ENCODE measurements around the gene KRTAP10-3.
"Not testable (repeated sequence)": the region's sequence is repeated elsewhere in the genome, so short reads cannot be mapped to it uniquely, and the experiment has no call there.

Gene KRTAP10-3

DNA sequence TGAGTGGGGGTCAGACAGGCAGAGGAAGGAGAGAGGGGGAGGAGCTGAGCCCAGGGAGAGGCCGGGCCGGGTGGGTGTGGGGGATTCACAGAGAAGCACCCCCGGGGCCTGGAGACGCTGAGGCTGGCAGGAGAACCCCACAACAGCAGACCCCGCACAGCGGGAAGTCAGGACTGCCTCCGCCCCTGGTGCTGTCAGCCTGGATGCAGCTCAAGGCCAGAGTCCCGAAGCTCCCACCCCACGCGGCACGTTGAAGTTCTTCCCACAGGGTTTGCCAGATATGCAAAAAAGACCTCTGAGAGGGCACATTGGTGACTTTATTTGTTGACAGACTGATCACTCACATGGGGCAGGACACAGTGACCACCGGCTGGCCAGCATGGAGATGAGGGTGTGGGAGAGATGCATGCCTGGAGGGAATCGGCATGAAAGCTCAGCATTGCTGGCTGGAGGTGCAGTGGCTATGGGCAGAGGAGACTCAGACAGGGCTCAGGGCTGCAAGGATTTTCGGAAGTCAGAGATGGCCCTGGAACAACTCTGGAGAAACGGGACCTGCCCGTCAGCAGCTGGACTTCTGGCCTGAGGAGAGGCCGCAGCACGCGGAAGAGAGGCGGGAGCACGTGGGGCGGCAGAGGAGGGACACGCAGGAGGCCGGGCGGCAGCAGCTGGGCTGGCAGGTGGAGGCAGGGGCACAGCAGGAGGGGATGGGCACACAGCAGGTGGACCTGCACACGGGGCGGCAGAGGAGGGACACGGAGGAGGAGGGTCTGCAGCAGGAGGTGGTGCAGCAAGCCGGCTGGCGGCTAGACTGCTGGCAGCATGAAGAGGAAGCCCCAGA lies 885 bp downstream of the KRTAP10-3 start:
- no peak for TF ChIP-seq JUND (IDR thresholded peaks at IDR 0.05; ENCODE audit: low read depth)
- no peak for DNase-seq (ENCODE audit: low read depth in 1 of 2, low spot score in 1 of 2)
- in situ Hi-C loops (cut with HindIII; ENCODE audit: low pct_unique_long_range_greater_than_20kb, low sequenced_read_pairs), result no loop called here

- no peak for DNase-seq (ENCODE audit: low read depth in 1 of 2, low spot score in 1 of 2)
- no peak for TF ChIP-seq JUND (IDR thresholded peaks at IDR 0.05; ENCODE audit: low read depth)
- in situ Hi-C loops (cut with HindIII; ENCODE audit: low pct_unique_long_range_greater_than_20kb, low sequenced_read_pairs), result no loop called here
Measured at GRCh38 chr21:44556879-44557278, 1.7 kb downstream of the KRTAP10-3 start.

DNA sequence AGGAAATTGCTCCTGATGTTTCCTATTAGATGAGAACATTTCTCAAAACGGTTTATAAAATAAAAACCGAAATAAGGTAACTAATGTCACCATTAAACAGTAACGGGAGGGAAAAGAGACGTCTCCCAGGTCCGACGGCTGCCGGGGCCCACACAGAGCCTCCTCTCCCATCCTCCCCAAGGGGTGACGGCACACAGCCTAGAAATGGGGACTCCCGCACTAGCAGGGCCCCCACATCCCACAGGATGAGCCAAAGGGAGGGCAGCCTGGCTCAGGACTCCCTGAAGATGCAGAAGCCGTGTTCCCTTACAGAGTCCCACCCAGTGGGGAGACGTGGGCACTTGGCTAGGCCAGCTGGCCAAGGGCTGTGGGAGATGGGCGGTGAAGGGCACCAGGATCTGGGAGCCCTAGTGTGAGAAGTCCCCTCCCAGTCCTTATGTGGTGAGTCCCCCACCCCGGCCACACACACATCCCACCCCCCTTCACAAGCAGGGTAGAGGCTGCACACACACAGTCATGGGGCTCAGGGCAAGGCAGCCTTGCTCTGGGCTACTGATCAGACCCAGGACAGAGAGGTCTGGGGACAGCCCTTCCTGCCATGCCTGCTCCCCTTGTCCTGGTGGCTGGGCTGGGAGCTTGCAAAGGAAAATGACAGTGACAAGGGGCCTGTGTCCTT lies 3.3 kb downstream of the KRTAP10-3 start:
- in situ Hi-C loops (cut with HindIII; ENCODE audit: low pct_unique_long_range_greater_than_20kb, low sequenced_read_pairs), result no loop called here
- no peak for TF ChIP-seq JUND (IDR thresholded peaks at IDR 0.05; ENCODE audit: low read depth)
- DNase-seq (ENCODE audit: low read depth in 1 of 2, low spot score in 1 of 2), result no peak

DNA sequence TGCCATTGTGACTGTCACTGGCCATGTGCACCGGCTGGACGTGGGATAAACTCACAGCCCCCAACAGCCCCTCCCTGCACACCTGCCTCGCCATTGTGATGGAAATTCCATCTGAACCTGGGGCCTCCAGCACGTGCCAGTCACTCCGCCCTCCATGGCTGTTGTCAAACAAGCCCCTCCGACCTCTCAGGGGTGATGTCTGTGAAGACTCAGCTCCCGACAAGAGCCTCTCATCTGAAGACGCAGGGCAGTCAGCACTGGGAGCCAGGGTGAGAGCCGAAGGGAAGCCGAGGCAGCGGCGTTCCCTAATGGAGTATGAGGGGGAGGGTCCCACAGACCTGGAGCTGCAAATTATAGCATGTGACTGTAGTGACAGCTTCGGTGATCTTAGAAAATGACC lies 5.9 kb downstream of the KRTAP10-3 start:
- no peak for TF ChIP-seq JUND (IDR thresholded peaks at IDR 0.05; ENCODE audit: low read depth)
- in situ Hi-C loops (cut with HindIII; ENCODE audit: low pct_unique_long_range_greater_than_20kb, low sequenced_read_pairs), result no loop called here
- DNase-seq (ENCODE audit: low read depth in 1 of 2, low spot score in 1 of 2), result no peak

DNA sequence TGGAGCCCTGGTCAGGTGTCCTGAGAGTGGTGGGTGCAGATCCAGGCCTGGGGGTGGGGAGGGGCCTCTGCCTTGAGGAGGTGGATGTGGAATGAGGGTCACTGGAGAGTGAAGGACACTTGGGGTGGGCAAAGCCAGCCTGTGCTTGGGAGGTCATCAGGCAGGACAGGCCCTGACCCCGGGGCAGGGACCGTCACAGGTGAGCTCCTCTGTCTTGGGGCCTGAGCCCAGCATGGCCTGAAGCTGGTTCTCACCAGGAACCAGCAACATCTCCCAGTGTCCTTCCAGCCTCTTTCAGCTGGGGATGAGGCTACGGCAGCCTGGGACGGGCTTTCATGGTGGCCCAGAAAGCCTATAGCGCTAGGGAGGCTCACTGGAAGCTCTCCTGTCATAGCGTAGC lies 6.5 kb downstream of the KRTAP10-3 start:
- in situ Hi-C loops (cut with HindIII; ENCODE audit: low pct_unique_long_range_greater_than_20kb, low sequenced_read_pairs), result no loop called here
- no peak for DNase-seq (ENCODE audit: low read depth in 1 of 2, low spot score in 1 of 2)
- TF ChIP-seq JUND (IDR thresholded peaks at IDR 0.05; ENCODE audit: low read depth), result no peak

DNA sequence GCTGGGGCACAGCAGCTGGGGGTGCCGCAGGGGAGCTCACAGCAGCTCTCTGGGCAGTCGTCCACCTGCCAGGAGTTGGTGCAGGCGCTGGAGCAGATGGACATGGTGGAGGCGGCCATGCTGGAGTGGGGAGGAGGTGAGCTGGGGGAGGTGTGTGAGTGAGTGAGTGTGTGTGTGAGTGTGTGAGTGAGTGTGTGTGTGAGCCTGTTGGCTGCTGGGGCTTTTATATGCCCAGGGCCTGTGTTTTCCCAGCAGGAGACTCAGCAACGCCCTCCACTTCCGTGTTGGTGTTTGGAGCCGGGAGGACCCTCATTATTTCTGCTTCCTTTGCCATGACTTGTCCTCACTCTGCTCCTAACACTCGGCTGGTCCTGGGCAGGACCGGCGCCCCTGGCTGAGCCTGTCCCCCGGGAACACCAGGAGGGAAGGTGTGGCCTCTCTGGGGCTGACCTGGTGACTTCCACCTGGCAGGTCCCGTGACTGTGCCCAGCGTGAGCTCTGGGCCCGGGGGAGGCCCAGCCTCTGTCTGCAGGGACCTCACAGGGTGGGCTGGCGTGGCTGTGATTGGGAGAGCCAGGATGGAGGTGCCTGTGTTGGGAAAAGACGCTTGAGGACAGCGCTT lies 7.1 kb downstream of the KRTAP10-3 start, which contains the start of gene KRTAP10-2:
Gene KRTAP10-2 (minus strand): TSS at position 166 of the 622 bp plus-strand sequence. CDS start 47 bp downstream, at position 119.
- TF ChIP-seq JUND (IDR thresholded peaks at IDR 0.05; ENCODE audit: low read depth), result no peak
- in situ Hi-C loops (cut with HindIII; ENCODE audit: low pct_unique_long_range_greater_than_20kb, low sequenced_read_pairs), result no loop called here
- DNase-seq (ENCODE audit: low read depth in 1 of 2, low spot score in 1 of 2), result no peak

GRCh38 chr21:44550807-44551206 lies 7.8 kb downstream of the KRTAP10-3 start:
- no peak for TF ChIP-seq JUND (IDR thresholded peaks at IDR 0.05; ENCODE audit: low read depth)
- no peak for DNase-seq (ENCODE audit: low read depth in 1 of 2, low spot score in 1 of 2)
- in situ Hi-C loops (cut with HindIII; ENCODE audit: low pct_unique_long_range_greater_than_20kb, low sequenced_read_pairs), result no loop called here

DNA sequence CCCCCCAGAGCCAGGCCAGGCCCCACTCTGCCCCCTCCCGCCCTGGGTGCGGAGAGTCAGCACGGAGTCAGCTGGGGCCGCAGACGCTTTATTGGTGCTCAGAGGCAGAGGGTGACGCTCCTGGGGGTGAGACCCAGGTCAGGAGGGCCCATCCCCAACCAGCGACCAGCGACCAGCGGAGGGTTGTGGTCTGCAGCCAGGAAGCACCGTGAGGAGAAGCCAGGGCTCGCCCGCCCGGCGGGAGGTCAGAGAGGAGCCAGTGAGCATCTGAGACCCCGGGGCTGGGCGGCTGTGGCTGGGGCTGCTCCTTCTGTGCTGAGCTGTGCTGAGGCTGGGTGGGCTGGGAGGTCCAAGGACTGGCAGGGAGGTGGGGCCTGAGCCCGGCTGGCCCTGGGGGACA lies 8.3 kb downstream of the KRTAP10-3 start:
- DNase-seq (ENCODE audit: low read depth in 1 of 2, low spot score in 1 of 2); in situ Hi-C loops (cut with HindIII; ENCODE audit: low pct_unique_long_range_greater_than_20kb, low sequenced_read_pairs): not testable (repeated sequence)

- no peak for TF ChIP-seq JUND (IDR thresholded peaks at IDR 0.05; ENCODE audit: low read depth)
- in situ Hi-C loops (cut with HindIII; ENCODE audit: low pct_unique_long_range_greater_than_20kb, low sequenced_read_pairs), result no loop called here
Measured at GRCh38 chr21:44549525-44550211, 8.9 kb downstream of the KRTAP10-3 start.

DNA sequence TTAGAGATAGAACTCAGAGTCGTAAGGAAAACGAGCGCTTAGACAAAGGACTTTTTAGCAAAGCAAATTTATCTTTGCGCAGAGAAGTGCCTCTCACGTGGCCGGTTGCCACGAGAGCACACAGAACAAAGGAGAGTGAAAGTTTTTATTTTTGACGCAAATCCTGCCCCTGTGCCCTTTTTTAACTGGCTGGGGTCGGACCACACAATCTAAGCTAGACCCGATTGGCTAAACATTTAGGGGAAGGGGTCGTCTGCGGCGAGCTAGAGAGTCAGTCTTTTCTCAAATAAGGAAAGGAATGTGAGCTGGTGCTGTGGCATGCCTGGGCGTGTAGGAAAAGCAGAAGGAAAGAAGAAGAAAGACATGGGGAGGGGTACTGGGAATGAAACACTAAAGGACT lies 9.7 kb downstream of the KRTAP10-3 start:
- no peak for TF ChIP-seq JUND (IDR thresholded peaks at IDR 0.05; ENCODE audit: low read depth)
- in situ Hi-C loops (cut with HindIII; ENCODE audit: low pct_unique_long_range_greater_than_20kb, low sequenced_read_pairs), result no loop called here
- DNase-seq (ENCODE audit: low read depth in 1 of 2, low spot score in 1 of 2), result no peak

More at GRCh38 chr21:44549525-44550211, 8.9 kb downstream of the KRTAP10-3 start:
- no peak for DNase-seq (ENCODE audit: low read depth in 1 of 2, low spot score in 1 of 2)

GRCh38 chr21:44548381-44548780 lies 10.2 kb downstream of the KRTAP10-3 start:
- in situ Hi-C loops (cut with HindIII; ENCODE audit: low pct_unique_long_range_greater_than_20kb, low sequenced_read_pairs), result no loop called here
- DNase-seq (ENCODE audit: low read depth in 1 of 2, low spot score in 1 of 2), result no peak
- TF ChIP-seq JUND (IDR thresholded peaks at IDR 0.05; ENCODE audit: low read depth), result no peak

DNA sequence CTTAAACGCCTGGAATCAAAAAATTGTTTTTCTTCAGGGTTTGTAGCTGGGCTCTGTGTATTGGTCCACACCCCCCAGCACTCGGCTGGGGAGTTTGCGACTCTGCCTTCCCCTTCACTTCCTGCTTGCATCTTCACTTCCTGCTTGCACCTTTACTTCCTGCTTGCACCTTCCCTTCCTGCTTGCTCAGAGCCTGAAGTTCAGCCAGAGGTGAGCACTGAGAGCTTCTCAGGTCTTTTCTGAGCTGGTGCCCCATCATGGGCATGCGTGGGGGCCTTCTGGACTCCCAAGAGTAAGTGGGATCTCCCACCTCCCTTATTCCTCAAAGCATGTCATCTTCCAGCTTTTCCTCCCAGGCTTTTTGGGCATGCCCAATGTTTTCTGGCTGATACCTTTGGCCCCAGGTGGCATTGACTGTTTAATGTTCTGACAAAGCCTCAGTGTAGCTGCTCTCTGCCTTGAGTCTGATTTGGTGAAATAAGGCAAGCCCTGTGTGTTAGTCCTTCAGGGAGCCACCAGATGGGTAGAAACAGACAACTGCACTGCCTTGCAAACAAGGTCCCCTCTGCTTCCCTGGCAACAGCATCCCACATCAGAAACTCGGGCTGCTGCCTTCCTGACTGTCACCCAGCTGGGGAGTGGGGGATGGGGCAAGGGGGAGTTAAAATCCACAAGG lies 10.8 kb downstream of the KRTAP10-3 start:
- in situ Hi-C loops (cut with HindIII; ENCODE audit: low pct_unique_long_range_greater_than_20kb, low sequenced_read_pairs), result no loop called here
- no peak for TF ChIP-seq JUND (IDR thresholded peaks at IDR 0.05; ENCODE audit: low read depth)
- peak in 1 of 2 experiments; percentile 23 for DNase-seq (ENCODE audit: low read depth in 1 of 2, low spot score in 1 of 2)

All from T47D (cell line).